Lower leg skin (tissue), 3 donors: ENCODE data around the gene AVPR2.

Experiments used
- CTCF ChIP-seq, 3 donors: fragments of 450-650 bp; IDR thresholded peaks; one replicate each; pipeline ENCODE4 v1.5.1; 2016; ENCODE audit warnings: antibody characterized with exemption in 3 of 3, mild to moderate bottlenecking in 3 of 3, moderate library complexity in 2 of 3
- POLR2A ChIP-seq, 2 donors: fragments of 450-650 bp; IDR thresholded peaks; one replicate each; pipeline ENCODE4 v1.6.1; 2016 to 2017; ENCODE audit warnings: antibody characterized with exemption in 2 of 2, mild to moderate bottlenecking in 1 of 2, moderate library complexity in 1 of 2

- TF ChIP-seq CTCF (IDR thresholded peaks at IDR 0.05) (no peak), POLR2A (IDR thresholded peaks at IDR 0.05) (no peak)
Measured at GRCh38 chrX:153882086-153882498, 22.4 kb upstream of the AVPR2 start.
